ENCODE results near the gene DHRS12.

DNA sequence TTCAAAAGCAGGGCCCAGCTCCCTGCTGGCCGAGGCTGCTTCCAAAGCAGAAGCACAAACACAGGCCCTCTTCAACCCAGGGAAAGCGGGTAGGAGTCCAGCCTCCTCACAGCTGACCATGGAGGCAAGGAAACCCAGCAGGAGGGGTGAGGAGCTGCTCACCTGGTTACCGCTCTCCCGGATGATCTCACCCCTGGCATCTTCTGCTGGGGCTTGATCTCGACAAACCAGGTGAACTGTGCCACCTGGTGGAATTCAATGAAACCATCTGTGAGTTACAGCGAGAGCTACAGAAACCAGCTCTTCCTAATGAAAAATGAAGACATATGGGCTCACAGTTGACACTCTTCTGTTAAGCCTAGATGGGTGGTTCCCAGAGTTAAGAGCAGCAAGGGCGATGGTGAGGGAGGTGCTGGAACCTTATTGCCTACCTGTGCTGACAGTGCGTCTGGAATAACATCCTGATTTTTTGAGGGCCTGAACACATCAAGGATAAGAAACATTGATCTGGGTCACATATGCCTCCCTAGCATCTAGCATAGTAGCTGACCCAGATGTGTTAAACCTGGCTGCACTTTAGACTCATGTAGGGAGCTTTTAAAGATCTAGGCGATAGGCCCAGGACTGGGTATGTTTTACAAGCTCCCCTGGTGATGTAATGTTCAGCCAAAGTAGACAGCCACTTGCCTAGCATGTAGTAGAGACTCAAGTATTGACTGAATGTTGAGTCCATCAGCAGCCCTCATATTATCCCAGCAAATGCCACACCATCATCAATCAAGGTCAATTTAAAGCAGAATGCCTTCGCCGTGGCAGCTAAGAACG lies 6.1 kb downstream of the DHRS12 start:
- no peak for TF ChIP-seq EZH2 (IDR thresholded peaks at IDR 0.05; ENCODE audit: borderline replicate concordance, low read depth, low read length, severe bottlenecking)
- peak; percentile 74 for TF ChIP-seq CTCF (IDR thresholded peaks at IDR 0.05; ENCODE audit: borderline replicate concordance, extremely low read depth, low read length, poor library complexity, severe bottlenecking)

Data from DND-41 (cell line).